ENCODE data around the gene TXLNB. TPM values are rescaled to one million over a fixed set of nuclear protein-coding genes. Genes with fewer than 3 reads are reported as not detected.
A peak's percentile ranks its signal among the peaks of the same experiment; 100 is the strongest.

TXLNB gene
- total RNA-seq, 3 donors from 2014 or later (not counting 1 experiment from before 2014, with no cell fraction given), result 0.24 to 0.93 (median 0.50) TPM

DNA sequence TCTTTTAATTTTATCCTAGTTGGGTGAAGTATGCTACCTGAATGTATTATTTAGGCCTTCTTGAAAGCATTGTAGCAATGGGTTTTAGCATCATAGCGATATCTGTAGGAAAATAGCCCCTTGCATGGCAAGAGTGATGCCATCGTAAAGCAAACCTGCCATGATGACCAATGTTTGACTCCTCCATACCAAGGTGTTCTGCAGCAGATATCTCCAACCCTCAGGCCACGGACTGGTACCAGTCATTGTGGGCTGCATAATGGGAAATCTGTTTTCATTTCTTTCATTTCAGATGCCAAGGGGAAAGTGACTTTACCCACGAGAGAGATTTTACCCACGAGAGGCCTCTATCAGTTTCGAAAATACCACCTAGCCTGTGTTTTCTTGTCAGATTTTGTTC lies 6.2 kb downstream of the TXLNB start:
- H3K4me3 ChIP-seq (ENCODE audit: low read length), result no peak overlapping the region
- DNase-seq (no peak), ATAC-seq (no peak)
- H3K4me1 ChIP-seq (ENCODE audit: control insufficient read depth, insufficient read depth, low read length), result peaks cover 7% of the 10 kb centered on the region
- no peaks in the 10 kb centered on the region for H3K27me3 ChIP-seq (ENCODE audit: control insufficient read depth, insufficient read depth, low read length)
- Mint-ChIP-seq H3K27ac (no peak overlapping the region), H3K36me3 (no peaks in the 10 kb centered on the region), H3K4me3 (no peak overlapping the region), H3K27me3 (ENCODE audit: low read depth in 2 of 2) (no peaks in the 10 kb centered on the region), H3K4me1 (peaks cover 8 to 12% of the 10 kb centered on the region in 2 donors), H3K9me3 (no peaks in the 10 kb centered on the region)
- TF ChIP-seq, protein P1, sequence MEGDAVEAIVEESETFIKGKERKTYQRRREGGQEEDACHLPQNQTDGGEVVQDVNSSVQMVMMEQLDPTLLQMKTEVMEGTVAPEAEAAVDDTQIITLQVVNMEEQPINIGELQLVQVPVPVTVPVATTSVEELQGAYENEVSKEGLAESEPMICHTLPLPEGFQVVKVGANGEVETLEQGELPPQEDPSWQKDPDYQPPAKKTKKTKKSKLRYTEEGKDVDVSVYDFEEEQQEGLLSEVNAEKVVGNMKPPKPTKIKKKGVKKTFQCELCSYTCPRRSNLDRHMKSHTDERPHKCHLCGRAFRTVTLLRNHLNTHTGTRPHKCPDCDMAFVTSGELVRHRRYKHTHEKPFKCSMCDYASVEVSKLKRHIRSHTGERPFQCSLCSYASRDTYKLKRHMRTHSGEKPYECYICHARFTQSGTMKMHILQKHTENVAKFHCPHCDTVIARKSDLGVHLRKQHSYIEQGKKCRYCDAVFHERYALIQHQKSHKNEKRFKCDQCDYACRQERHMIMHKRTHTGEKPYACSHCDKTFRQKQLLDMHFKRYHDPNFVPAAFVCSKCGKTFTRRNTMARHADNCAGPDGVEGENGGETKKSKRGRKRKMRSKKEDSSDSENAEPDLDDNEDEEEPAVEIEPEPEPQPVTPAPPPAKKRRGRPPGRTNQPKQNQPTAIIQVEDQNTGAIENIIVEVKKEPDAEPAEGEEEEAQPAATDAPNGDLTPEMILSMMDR (IDR thresholded peaks at IDR 0.05), result no peak
- H3K36me3 ChIP-seq (ENCODE audit: control insufficient read depth, insufficient read depth, low read length), result no peaks in the 10 kb centered on the region
- H3K9me3 ChIP-seq (ENCODE audit: control insufficient read depth, insufficient read depth, low read length), result no peaks in the 10 kb centered on the region
- 79% methylated on average over 6 of the region's 6 CpGs for WGBS (ENCODE audit: insufficient coverage)
- H3K27ac ChIP-seq (ENCODE audit: low read length), result no peak overlapping the region
- intact Hi-C loops (cut with micrococcal nuclease), result no loop called here

DNA sequence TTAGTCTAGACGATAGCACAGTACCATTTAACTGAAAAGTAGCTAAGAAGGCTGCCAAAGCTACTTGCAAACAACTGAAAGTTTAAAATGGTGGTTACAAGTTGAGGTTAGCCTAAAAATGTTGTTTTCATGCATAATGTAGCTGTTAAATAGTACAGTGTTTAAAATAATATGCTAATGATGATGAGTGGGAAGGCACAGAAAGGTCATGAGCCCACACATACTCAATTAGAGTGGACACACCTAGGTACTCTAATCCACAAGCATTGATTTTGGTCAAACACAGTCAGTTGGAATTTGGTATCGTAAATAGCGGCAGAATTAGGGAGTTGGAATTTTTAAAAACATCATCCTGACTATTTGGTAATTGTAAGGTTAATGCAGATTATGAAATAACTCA lies 7.0 kb downstream of the TXLNB start:
- Histone ChIP-seq H3K27me3 (ENCODE audit: control insufficient read depth, insufficient read depth, low read length) (no peaks in the 10 kb centered on the region), H3K4me3 (ENCODE audit: low read length) (no peak overlapping the region), H3K9me3 (ENCODE audit: control insufficient read depth, insufficient read depth, low read length) (no peaks in the 10 kb centered on the region), H3K27ac (ENCODE audit: low read length) (no peak overlapping the region), H3K4me1 (ENCODE audit: control insufficient read depth, insufficient read depth, low read length) (peaks cover 9% of the 10 kb centered on the region), H3K36me3 (ENCODE audit: control insufficient read depth, insufficient read depth, low read length) (no peaks in the 10 kb centered on the region)
- Mint-ChIP-seq H3K27ac (no peak overlapping the region), H3K4me3 (no peak overlapping the region), H3K9me3 (no peaks in the 10 kb centered on the region), H3K4me1 (peaks cover 5 to 9% of the 10 kb centered on the region in 2 donors), H3K36me3 (no peaks in the 10 kb centered on the region), H3K27me3 (ENCODE audit: low read depth in 2 of 2) (no peaks in the 10 kb centered on the region)
- DNase-seq (no peak), ATAC-seq (no peak)
- 84% methylated on average over 3 of the region's 3 CpGs for WGBS (ENCODE audit: insufficient coverage)
- intact Hi-C loops (cut with micrococcal nuclease), result no loop called here
- TF ChIP-seq, protein P1 (IDR thresholded peaks at IDR 0.05), result no peak

DNA sequence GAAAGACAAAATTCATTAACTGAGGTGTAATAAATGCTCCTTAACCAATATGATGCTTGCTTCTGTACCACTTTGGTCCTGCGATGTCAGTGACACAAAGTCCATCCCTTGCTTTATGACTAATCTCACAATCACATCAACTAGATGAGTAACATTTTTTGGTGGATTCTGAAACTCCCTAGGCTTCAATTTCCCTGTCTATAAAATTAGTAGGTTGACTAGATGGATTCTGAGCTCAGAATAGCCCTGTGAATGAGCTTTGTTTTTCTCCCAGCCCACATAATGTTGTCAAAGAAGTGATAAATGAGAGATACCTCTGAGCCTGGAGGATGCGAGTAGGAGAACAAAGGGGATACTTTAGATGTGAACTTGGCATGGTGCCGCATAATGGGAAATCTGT lies 9.1 kb downstream of the TXLNB start:
- intact Hi-C loops (cut with micrococcal nuclease), result no loop called here
- no peak overlapping the region for H3K27ac Mint-ChIP-seq
- Histone ChIP-seq H3K4me1 (ENCODE audit: control insufficient read depth, insufficient read depth, low read length) (peaks cover 11% of the 10 kb centered on the region), H3K9me3 (ENCODE audit: control insufficient read depth, insufficient read depth, low read length) (no peaks in the 10 kb centered on the region), H3K27me3 (ENCODE audit: control insufficient read depth, insufficient read depth, low read length) (no peaks in the 10 kb centered on the region), H3K4me3 (ENCODE audit: low read length) (no peak overlapping the region), H3K36me3 (ENCODE audit: control insufficient read depth, insufficient read depth, low read length) (no peaks in the 10 kb centered on the region), H3K27ac (ENCODE audit: low read length) (no peak overlapping the region)
- H3K4me3 Mint-ChIP-seq, result no peak overlapping the region
- H3K36me3 Mint-ChIP-seq, result no peaks in the 10 kb centered on the region
- H3K4me1 Mint-ChIP-seq, result peaks cover 10 to 20% of the 10 kb centered on the region in 2 donors
- no peaks in the 10 kb centered on the region for H3K27me3 Mint-ChIP-seq (ENCODE audit: low read depth in 2 of 2)
- no peaks in the 10 kb centered on the region for H3K9me3 Mint-ChIP-seq
- ATAC-seq, result no peak
- TF ChIP-seq, protein P1 (IDR thresholded peaks at IDR 0.05), result no peak
- no peak for DNase-seq
- 92% methylated on average over 3 of the region's 3 CpGs for WGBS (ENCODE audit: insufficient coverage)

DNA sequence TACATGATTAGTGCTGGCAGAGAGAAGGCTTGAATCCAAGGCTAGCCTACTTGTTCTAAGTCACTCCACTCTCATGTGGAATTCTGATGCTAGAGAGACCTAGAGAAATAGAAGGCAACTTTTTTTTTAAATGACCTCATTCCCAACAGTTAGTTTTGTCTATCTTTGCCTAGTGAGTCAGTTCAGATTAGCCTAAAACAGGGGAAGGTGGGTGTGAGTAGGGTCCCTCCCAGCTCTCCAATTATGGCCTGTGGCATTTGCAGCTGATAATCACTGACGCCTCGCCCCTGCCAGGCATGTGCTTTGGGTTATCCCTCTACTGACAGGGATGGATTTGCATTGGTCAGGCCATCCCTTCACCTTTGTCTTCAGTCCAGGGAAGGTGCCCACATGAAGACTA lies 13.6 kb downstream of the TXLNB start:
- DNase-seq, result no peak

More for the DNA sequence above, 13.6 kb downstream of the TXLNB start:
- no peak for ATAC-seq
- no peaks in the 10 kb centered on the region for H3K36me3 Mint-ChIP-seq
- Histone ChIP-seq H3K27me3 (ENCODE audit: control insufficient read depth, insufficient read depth, low read length) (no peaks in the 10 kb centered on the region), H3K36me3 (ENCODE audit: control insufficient read depth, insufficient read depth, low read length) (no peaks in the 10 kb centered on the region), H3K4me1 (ENCODE audit: control insufficient read depth, insufficient read depth, low read length) (peaks cover 11% of the 10 kb centered on the region), H3K27ac (ENCODE audit: low read length) (peak overlapping the region; percentile 7), H3K9me3 (ENCODE audit: control insufficient read depth, insufficient read depth, low read length) (no peaks in the 10 kb centered on the region), H3K4me3 (ENCODE audit: low read length) (no peak overlapping the region)
- peaks cover 15 to 26% of the 10 kb centered on the region in 2 donors for H3K4me1 Mint-ChIP-seq
- no peaks in the 10 kb centered on the region for H3K9me3 Mint-ChIP-seq
- H3K27me3 Mint-ChIP-seq (ENCODE audit: low read depth in 2 of 2), result no peaks in the 10 kb centered on the region
- H3K4me3 Mint-ChIP-seq, result no peak overlapping the region
- TF ChIP-seq, protein P1 (IDR thresholded peaks at IDR 0.05), result no peak
- WGBS (ENCODE audit: insufficient coverage), result 93% methylated on average over 2 of the region's 2 CpGs
- intact Hi-C loops (cut with micrococcal nuclease), result no loop called here
- peak overlapping the region; percentile 86 to 87 for H3K27ac Mint-ChIP-seq
